Large intestine (tissue), 12 donors: ENCODE measurements around the gene FAM111A. TPM values are rescaled to one million over a fixed set of nuclear protein-coding genes. Genes with fewer than 3 reads are reported as not detected.
A peak's percentile ranks its signal among the peaks of the same experiment; 100 is the strongest.
"Not testable (repeated sequence)": the region's sequence is repeated elsewhere in the genome, so short reads cannot be mapped to it uniquely, and the experiment has no call there.

ENCODE experiments used
- DNase-seq, 2 donors: peaks; one replicate each; pipeline versions ENCODE4 v3.0.0 to v3.0.0-alpha.2; 2013
- H3K27ac ChIP-seq: one replicate; pipeline ENCODE4 v1.5.1; 2013; ENCODE audit warnings: low read length
- H3K27me3 ChIP-seq: 2 replicates; pipeline ENCODE4 v1.6.1; 2013; ENCODE audit warnings: low read length; ENCODE audit not compliant: control insufficient read depth, insufficient read depth
- H3K36me3 ChIP-seq: 2 replicates; pipeline ENCODE4 v1.6.1; 2013; ENCODE audit warnings: low read length; ENCODE audit not compliant: control insufficient read depth, insufficient read depth
- H3K4me1 ChIP-seq: one replicate; pipeline ENCODE4 v1.6.1; 2013; ENCODE audit warnings: low read length; ENCODE audit not compliant: control insufficient read depth, insufficient read depth
- H3K4me3 ChIP-seq: one replicate; pipeline ENCODE4 v1.5.1; 2013; ENCODE audit warnings: low read length
- H3K9me3 ChIP-seq: one replicate; pipeline ENCODE4 v1.6.1; 2013; ENCODE audit warnings: mild to moderate bottlenecking, low read depth, low read length, moderate library complexity; ENCODE audit not compliant: control insufficient read depth
- WGBS: methylation state at CpG from one replicate; pipeline ENCODE4 v1.1.5; 2013; ENCODE audit warnings: low lambda C conversion rate; ENCODE audit not compliant: insufficient coverage; 5-methylcytosine and 5-hydroxymethylcytosine counted together
- long read RNA-seq, 11 donors: transcript quantifications; one replicate each; lab custom pipeline, GENCODE V29; 2026
- polyA plus RNA-seq: library from polyadenylated mRNA; unstranded; fragments of 120-200 nt; gene quantifications from one replicate; pipeline ENCODE4 v1.2.1, GENCODE V29; 2013

FAM111A gene, protein sequence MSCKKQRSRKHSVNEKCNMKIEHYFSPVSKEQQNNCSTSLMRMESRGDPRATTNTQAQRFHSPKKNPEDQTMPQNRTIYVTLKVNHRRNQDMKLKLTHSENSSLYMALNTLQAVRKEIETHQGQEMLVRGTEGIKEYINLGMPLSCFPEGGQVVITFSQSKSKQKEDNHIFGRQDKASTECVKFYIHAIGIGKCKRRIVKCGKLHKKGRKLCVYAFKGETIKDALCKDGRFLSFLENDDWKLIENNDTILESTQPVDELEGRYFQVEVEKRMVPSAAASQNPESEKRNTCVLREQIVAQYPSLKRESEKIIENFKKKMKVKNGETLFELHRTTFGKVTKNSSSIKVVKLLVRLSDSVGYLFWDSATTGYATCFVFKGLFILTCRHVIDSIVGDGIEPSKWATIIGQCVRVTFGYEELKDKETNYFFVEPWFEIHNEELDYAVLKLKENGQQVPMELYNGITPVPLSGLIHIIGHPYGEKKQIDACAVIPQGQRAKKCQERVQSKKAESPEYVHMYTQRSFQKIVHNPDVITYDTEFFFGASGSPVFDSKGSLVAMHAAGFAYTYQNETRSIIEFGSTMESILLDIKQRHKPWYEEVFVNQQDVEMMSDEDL
- polyA plus RNA-seq, result 84.1 TPM
- long read RNA-seq, donor 1, full-length matches to known transcripts, result 6 of 6 reads
- long read RNA-seq, donor 1, partial matches to known transcripts, result 0 of 6 reads
- long read RNA-seq, donor 1, other reads (novel, unspliced or antisense), result 0 of 6 reads
- long read RNA-seq, donor 2, full-length matches to known transcripts, result 14 of 14 reads
- long read RNA-seq, donor 2, partial matches to known transcripts, result 0 of 14 reads
- long read RNA-seq, donor 2, other reads (novel, unspliced or antisense), result 0 of 14 reads
- long read RNA-seq, donor 3, result 0 reads
- long read RNA-seq, donor 4, full-length matches to known transcripts, result 1 of 1 reads
- long read RNA-seq, donor 4, partial matches to known transcripts, result 0 of 1 reads
- long read RNA-seq, donor 4, other reads (novel, unspliced or antisense), result 0 of 1 reads
- long read RNA-seq, donor 5, full-length matches to known transcripts, result 3 of 3 reads
- long read RNA-seq, donor 5, partial matches to known transcripts, result 0 of 3 reads
- long read RNA-seq, donor 5, other reads (novel, unspliced or antisense), result 0 of 3 reads
- long read RNA-seq, donor 6, full-length matches to known transcripts, result 15 of 23 reads
- long read RNA-seq, donor 6, partial matches to known transcripts, result 8 of 23 reads
- long read RNA-seq, donor 6, other reads (novel, unspliced or antisense), result 0 of 23 reads
- long read RNA-seq, donor 7, full-length matches to known transcripts, result 6 of 6 reads
- long read RNA-seq, donor 7, partial matches to known transcripts, result 0 of 6 reads
- long read RNA-seq, donor 7, other reads (novel, unspliced or antisense), result 0 of 6 reads
- long read RNA-seq, donor 8, full-length matches to known transcripts, result 20 of 25 reads
- long read RNA-seq, donor 8, partial matches to known transcripts, result 5 of 25 reads
- long read RNA-seq, donor 8, other reads (novel, unspliced or antisense), result 0 of 25 reads
- long read RNA-seq, donor 9, full-length matches to known transcripts, result 6 of 6 reads
- long read RNA-seq, donor 9, partial matches to known transcripts, result 0 of 6 reads
- long read RNA-seq, donor 9, other reads (novel, unspliced or antisense), result 0 of 6 reads
- long read RNA-seq, donor 10, full-length matches to known transcripts, result 7 of 7 reads
- long read RNA-seq, donor 10, partial matches to known transcripts, result 0 of 7 reads
- long read RNA-seq, donor 10, other reads (novel, unspliced or antisense), result 0 of 7 reads
- long read RNA-seq, donor 11, full-length matches to known transcripts, result 5 of 5 reads
- long read RNA-seq, donor 11, partial matches to known transcripts, result 0 of 5 reads
- long read RNA-seq, donor 11, other reads (novel, unspliced or antisense), result 0 of 5 reads

DNA sequence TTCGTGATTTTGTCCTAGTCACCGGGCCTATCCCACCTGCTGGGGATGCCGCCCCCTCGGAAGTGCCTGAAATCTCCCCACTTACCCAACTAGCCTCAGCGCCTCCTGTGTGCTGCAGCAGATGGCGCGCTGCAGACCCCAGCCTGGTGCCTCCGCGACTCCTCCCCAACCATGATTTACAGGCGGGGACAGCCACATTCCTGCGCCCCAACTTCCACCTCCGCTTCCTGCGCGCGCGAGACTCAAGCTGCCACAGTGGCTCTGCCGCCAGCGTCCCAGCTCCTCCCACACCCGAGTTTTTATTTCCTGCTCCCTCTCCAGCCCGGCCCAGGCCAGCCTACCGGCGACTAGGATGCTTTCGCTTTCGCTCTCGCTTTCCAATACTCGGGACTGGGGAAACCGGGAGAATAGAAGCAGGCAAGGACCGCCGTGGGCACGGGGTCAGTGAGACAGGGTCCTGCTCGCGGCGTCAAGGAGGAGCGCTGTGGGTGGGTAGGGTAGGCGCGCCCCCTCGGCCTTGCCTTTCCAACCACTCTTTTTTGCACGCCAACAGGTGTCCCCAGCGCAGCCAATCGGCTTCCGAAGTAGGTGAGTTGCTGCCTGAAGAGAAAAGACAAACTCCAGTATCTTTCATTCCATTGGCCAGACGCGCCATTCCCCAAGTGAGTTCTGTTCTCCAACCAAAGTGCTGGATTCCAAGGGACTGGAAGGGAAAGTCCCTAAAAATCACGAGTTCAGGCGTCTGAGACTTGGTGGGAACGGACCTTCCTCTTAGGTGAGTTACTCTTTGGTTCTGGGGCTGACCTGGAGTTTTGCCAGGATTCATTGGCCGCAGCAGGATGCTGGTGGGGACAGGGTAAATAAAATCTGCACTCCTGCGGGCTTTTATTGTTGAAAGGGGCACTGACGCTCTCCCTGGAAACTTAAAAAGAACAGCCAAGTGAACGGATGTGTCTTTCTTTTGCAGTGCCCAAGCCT, at the start of gene FAM111A:
FAM111A (plus strand) TSS at position 327 of the 978 bp plus-strand sequence. CDS start 6,017 bp downstream, outside the sequence.
- H3K27me3 ChIP-seq, result no peaks in the 10 kb centered on the region
- no peaks in the 10 kb centered on the region for H3K9me3 ChIP-seq
- peak; percentile 90 to 98 for DNase-seq
- peaks cover 10% of the 10 kb centered on the region for H3K4me1 ChIP-seq
- H3K4me3 ChIP-seq, result peak within 1 kb of the TSS; percentile 77
- no CpG with 5 or more reads among the region's 50 CpGs for WGBS
- peak within 1 kb of the TSS; percentile 97 for H3K27ac ChIP-seq
- H3K36me3 ChIP-seq, result no peaks in the 10 kb centered on the region

DNA sequence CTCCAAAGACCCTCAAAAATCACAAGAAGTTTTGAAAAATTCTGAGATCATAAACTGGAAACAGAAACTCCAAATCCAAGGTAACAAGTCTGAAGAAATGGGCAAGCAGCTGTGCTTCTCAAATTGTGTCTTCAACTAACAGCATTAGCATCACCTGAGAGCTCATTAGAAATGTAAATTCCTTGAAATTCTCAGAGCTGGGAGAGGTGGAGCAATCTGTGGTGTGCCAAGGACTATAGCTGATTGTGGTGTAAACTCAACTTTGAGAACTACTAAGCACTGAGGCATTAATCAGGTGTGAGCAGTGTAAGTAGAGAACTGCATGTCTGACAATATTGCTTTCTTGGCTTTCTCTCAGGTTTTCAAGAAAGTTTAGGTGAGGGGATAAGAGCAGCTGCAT, 49.1 kb upstream of the FAM111A start:
- not testable (repeated sequence) for H3K4me3 ChIP-seq, H3K27ac ChIP-seq, H3K4me1 ChIP-seq, H3K36me3 ChIP-seq, H3K9me3 ChIP-seq, DNase-seq, H3K27me3 ChIP-seq

DNA sequence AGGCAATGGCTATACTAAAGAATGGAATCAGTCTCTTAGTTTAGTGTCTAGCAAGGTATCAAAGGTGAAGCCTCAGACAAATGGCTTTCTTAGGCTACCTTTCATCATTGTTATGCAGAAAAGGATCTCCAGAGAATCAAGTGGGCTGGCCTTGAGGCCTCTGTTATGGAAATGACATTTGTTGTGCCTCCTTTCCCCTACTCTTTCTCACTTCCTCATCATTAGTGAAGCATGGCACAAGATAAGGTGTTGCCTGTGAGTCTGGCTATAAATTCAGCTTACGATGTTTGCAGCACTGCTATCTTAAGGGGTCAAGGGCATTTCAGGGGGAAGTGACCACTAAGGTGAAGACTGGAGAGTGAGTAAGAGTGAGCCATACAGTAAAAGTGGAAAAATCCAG, 47.4 kb upstream of the FAM111A start:
- H3K27ac ChIP-seq, H3K4me1 ChIP-seq, H3K27me3 ChIP-seq, H3K36me3 ChIP-seq, H3K9me3 ChIP-seq, DNase-seq, H3K4me3 ChIP-seq: not testable (repeated sequence)
- no CpG with 5 or more reads among the region's 1 CpG for WGBS

DNA sequence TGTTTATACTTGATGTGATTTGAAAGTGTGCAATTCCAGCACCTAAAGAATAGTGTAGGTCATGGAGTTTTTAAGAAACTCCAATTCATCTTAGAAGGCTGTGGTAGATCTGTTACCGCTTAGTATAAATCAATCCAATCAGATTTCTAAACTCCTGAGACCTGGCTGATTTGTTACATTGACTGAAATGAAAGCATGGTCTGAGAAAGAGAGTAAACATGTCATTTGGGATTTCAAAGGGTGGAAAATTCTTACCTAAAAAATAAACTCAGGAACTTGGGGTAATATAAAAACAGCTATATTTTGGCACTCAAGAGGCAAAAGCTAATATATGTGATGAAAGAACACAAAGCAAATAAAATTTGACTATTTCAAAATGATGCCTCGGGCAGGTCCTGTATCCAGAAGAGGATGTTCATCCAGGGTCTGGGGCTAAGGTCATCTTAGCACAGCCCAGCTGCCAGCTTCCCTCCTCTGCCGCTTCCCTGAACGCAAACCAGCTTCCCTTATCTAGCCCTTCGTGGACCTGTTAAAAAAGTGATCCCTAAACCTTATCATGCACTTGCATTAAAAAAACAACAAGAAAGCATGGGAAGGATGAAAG, 46.6 kb upstream of the FAM111A start:
- not testable (repeated sequence) for DNase-seq, H3K27me3 ChIP-seq, H3K9me3 ChIP-seq, H3K4me1 ChIP-seq, H3K36me3 ChIP-seq, H3K4me3 ChIP-seq, H3K27ac ChIP-seq
- no CpG with 5 or more reads among the region's 5 CpGs for WGBS

DNA sequence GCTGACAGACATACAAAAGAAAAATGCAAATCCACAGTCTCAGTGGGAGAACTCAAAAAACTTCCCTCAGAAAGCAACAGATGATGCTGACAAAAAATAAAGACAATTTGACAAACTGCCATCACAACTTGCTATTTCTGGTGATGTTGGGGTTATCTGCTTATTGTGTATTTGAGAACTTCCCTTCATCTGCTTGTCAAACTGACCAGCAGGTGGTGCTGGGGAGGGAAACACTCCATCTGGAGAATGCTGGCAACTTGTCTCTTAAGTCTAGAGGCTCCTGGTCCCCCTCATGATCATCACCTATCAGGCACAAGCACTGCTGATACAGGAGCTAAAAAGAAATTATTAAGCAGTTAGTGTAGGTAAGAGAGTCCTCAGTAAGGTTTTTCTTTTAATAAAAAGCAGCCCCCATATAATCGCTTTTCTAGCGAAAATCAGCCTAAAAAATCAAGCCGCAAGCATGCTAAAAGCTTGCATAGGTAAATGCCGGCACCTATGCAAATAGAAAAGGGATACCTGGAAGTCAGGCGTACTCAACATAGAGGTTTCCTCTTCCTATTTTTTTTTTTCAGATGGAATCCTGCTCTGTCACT, 45.4 kb upstream of the FAM111A start:
- WGBS, result no CpG with 5 or more reads among the region's 5 CpGs

DNA sequence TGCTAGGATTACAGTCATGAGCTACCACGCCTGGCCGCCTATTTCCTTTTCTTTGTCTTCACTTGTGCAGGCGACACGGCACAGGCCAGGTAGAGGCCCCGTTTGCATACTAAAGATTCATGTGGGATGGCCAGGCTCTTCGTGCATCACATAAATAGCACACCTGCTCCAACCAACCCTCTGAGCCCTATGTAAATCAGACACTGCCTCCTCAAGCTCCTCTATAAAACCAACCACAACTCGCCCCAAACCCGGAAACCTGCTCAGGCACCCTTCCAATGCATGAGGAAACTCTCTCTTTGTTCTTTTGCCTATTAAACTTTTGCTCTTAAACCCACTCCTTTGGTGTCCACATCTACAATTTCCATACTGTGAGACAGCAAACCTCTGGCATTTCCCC, 44.7 kb upstream of the FAM111A start:
- H3K4me1 ChIP-seq, H3K27ac ChIP-seq, H3K36me3 ChIP-seq, H3K9me3 ChIP-seq, H3K27me3 ChIP-seq, H3K4me3 ChIP-seq, DNase-seq: not testable (repeated sequence)
- no CpG with 5 or more reads among the region's 8 CpGs for WGBS

More for the DNA sequence above, 45.4 kb upstream of the FAM111A start:
- Histone ChIP-seq H3K4me1 (no peaks in the 10 kb centered on the region), H3K36me3 (no peaks in the 10 kb centered on the region), H3K4me3 (no peak overlapping the region), H3K9me3 (no peaks in the 10 kb centered on the region), H3K27me3 (no peaks in the 10 kb centered on the region), H3K27ac (no peak overlapping the region)
- peak; percentile 35 to 44 for DNase-seq

DNA sequence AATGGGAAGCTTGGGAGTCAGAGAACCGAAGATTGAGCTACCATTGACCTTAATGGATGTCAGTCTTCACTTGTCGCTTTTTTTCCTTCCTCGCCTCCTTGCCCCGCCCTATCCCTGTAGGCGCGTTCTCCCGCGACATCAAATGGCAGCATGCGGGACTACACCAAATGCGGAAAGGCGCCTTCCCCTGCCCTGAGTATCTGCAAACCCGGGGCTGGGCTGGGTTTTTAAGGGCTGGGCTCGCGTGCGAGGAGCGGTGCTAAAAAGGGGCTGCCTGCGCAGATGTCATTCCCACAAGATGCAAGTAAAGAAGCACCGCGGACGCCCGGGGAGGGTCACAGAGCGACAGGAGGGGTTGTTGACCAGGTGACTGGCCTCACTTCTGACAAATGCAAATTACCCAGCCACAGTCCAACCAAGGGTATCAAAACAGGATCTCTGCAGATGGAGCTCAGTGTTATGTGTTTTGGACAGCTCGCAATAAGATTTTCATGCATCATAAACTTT, 40.3 kb upstream of the FAM111A start:
- no CpG with 5 or more reads among the region's 23 CpGs for WGBS
- H3K27ac ChIP-seq, result no peak overlapping the region

More for the DNA sequence above, 40.3 kb upstream of the FAM111A start:
- H3K9me3 ChIP-seq, result no peaks in the 10 kb centered on the region
- peak; percentile 56 to 75 for DNase-seq
- H3K4me1 ChIP-seq, result peaks cover 9% of the 10 kb centered on the region
- peak overlapping the region; percentile 50 for H3K4me3 ChIP-seq
- H3K27me3 ChIP-seq, result no peaks in the 10 kb centered on the region
- no peaks in the 10 kb centered on the region for H3K36me3 ChIP-seq
